ENCODE results near the gene OR10A3. TPM values are rescaled to one million over a fixed set of nuclear protein-coding genes. Genes with fewer than 3 reads are reported as not detected.

OR10A3 gene
- total RNA-seq, 1 donor from 2014 or later, result not detected

DNA sequence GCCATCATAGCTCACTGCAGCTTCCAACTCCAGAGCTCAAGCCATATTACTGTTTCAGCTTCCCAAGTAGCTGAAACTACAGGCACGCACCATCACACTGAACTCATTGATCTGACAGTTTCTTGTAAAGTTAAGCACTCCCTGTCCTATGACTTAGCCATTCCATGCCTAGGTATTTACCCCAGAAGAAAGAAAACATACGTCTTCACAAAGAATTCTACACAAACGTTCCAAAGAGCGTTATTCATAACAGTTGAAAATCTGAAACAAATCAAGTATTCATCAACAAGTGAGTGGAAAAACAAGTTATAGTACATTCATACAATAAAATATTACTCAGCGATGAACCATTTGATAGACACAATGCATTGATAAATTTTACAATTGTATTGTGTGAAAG lies 31.5 kb upstream of the OR10A3 start:
- FAIRE-seq, result no peak

GRCh38 chr11:7971846-7972245 lies 30.3 kb upstream of the OR10A3 start:
- H3K4me2 ChIP-seq (ENCODE audit: low read length), result no peak overlapping the region
- H3K4me1 Mint-ChIP-seq (ENCODE audit: low read depth, unreplicated experiment), result peaks cover 45% of the 10 kb centered on the region
- no peak overlapping the region for H3K4me3 ChIP-seq (ENCODE audit: insufficient read depth, low read depth, low read length)
- no peak overlapping the region for H2AFZ ChIP-seq (ENCODE audit: low read depth, low read length)
- H3K27ac Mint-ChIP-seq (ENCODE audit: unreplicated experiment), result no peak overlapping the region
- H3K27ac ChIP-seq (ENCODE audit: low read depth, low read length), result no peak overlapping the region
- H3K4me3 Mint-ChIP-seq (ENCODE audit: unreplicated experiment), result no peak overlapping the region
- no peak overlapping the region for H3K9ac ChIP-seq (ENCODE audit: low read length)
- no peak for TF ChIP-seq EZH2 (IDR thresholded peaks at IDR 0.05; ENCODE audit: insufficient read depth, low read length)
- no peak for TF ChIP-seq CTCF (IDR thresholded peaks at IDR 0.05; ENCODE audit: insufficient read depth, low read depth, low read length)
- no peak for FAIRE-seq
- no peaks in the 10 kb centered on the region for H3K27me3 ChIP-seq (ENCODE audit: insufficient read depth, low read length)
- no peaks in the 10 kb centered on the region for H3K36me3 ChIP-seq (ENCODE audit: insufficient read depth, low read length)
- peaks cover 2% of the 10 kb centered on the region for H3K9me3 Mint-ChIP-seq (ENCODE audit: unreplicated experiment)
- H3K36me3 Mint-ChIP-seq (ENCODE audit: low read depth, unreplicated experiment), result no peaks in the 10 kb centered on the region
- H4K20me1 ChIP-seq (ENCODE audit: insufficient read depth, low read length), result no peaks in the 10 kb centered on the region
- DNase-seq (ENCODE audit: low read depth), result no peak
- H3K9me3 ChIP-seq (ENCODE audit: insufficient read depth, low read depth, low read length), result no peaks in the 10 kb centered on the region
- no peaks in the 10 kb centered on the region for H3K79me2 ChIP-seq (ENCODE audit: insufficient read depth, low read length)
- H3K27me3 Mint-ChIP-seq (ENCODE audit: low read depth, unreplicated experiment), result no peaks in the 10 kb centered on the region
- peaks cover 4% of the 10 kb centered on the region for H3K4me1 ChIP-seq (ENCODE audit: insufficient read depth, low read length)

More for the DNA sequence above, 31.5 kb upstream of the OR10A3 start:
- Histone ChIP-seq H3K9ac (ENCODE audit: low read length) (no peak overlapping the region), H4K20me1 (ENCODE audit: insufficient read depth, low read length) (no peaks in the 10 kb centered on the region), H3K79me2 (ENCODE audit: insufficient read depth, low read length) (no peaks in the 10 kb centered on the region), H3K36me3 (ENCODE audit: insufficient read depth, low read length) (no peaks in the 10 kb centered on the region), H3K4me2 (ENCODE audit: low read length) (no peak overlapping the region), H3K4me1 (ENCODE audit: insufficient read depth, low read length) (peaks cover 13% of the 10 kb centered on the region), H3K4me3 (ENCODE audit: insufficient read depth, low read depth, low read length) (no peak overlapping the region), H3K27me3 (ENCODE audit: insufficient read depth, low read length) (no peaks in the 10 kb centered on the region), H2AFZ (ENCODE audit: low read depth, low read length) (no peak overlapping the region), H3K27ac (ENCODE audit: low read depth, low read length) (no peak overlapping the region), H3K9me3 (ENCODE audit: insufficient read depth, low read depth, low read length) (no peaks in the 10 kb centered on the region)
- H3K9me3 Mint-ChIP-seq (ENCODE audit: unreplicated experiment), result no peaks in the 10 kb centered on the region
- peaks cover 38% of the 10 kb centered on the region for H3K4me1 Mint-ChIP-seq (ENCODE audit: low read depth, unreplicated experiment)
- H3K27me3 Mint-ChIP-seq (ENCODE audit: low read depth, unreplicated experiment), result no peaks in the 10 kb centered on the region
- TF ChIP-seq EZH2 (IDR thresholded peaks at IDR 0.05; ENCODE audit: insufficient read depth, low read length), result no peak
- no peak for TF ChIP-seq CTCF (IDR thresholded peaks at IDR 0.05; ENCODE audit: insufficient read depth, low read depth, low read length)
- no peak overlapping the region for H3K27ac Mint-ChIP-seq (ENCODE audit: unreplicated experiment)
- H3K4me3 Mint-ChIP-seq (ENCODE audit: unreplicated experiment), result no peak overlapping the region
- no peaks in the 10 kb centered on the region for H3K36me3 Mint-ChIP-seq (ENCODE audit: low read depth, unreplicated experiment)
- peak; percentile 21 for DNase-seq (ENCODE audit: low read depth)

DNA sequence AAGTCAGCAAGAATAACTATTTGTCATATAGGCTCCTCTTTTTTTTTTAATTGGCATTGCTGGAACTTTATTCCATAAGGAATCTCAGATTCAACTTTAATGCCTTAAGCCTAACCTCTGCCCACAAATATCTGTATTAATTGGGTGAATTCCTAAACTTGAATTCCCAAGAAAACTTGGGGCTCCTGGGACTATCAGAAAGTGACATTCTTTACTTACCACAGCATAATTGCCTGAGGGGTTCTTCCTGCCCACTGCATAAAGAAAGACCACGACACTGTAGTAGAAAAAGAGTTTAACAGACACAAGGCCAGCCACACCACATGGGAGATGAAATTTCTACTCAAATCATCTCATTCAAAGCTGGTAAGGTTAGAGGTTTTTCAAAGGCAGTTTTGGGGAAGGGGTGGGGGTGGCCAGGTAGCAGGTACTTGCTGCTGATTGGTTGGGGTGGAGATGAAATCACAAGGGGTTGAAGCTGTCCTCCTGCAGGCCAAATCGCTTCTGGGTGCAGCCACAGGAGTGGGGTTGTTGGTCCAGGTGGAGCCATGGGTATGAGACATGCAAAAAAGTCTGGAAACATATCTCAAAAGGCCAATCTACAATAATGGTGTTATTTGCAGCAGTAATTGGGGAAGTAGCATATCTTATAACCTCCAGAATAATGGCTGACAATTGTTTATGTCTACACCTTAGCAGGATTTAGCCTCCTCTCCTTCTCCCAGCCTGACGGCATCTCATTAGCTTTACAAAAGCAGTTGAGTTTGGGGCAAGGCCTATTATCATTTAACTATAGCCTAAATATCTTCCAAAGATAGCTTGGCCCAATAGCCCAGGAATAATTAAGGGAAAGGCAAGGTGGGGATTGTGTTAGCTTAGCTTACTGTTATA lies 28.5 kb upstream of the OR10A3 start:
- Histone ChIP-seq H3K79me2 (ENCODE audit: insufficient read depth, low read length) (no peaks in the 10 kb centered on the region), H3K4me2 (ENCODE audit: low read length) (no peak overlapping the region), H3K27me3 (ENCODE audit: insufficient read depth, low read length) (no peaks in the 10 kb centered on the region), H3K9me3 (ENCODE audit: insufficient read depth, low read depth, low read length) (no peaks in the 10 kb centered on the region), H3K4me1 (ENCODE audit: insufficient read depth, low read length) (peaks cover 10% of the 10 kb centered on the region), H3K36me3 (ENCODE audit: insufficient read depth, low read length) (no peaks in the 10 kb centered on the region), H3K27ac (ENCODE audit: low read depth, low read length) (no peak overlapping the region), H4K20me1 (ENCODE audit: insufficient read depth, low read length) (no peaks in the 10 kb centered on the region), H3K9ac (ENCODE audit: low read length) (no peak overlapping the region), H2AFZ (ENCODE audit: low read depth, low read length) (no peak overlapping the region), H3K4me3 (ENCODE audit: insufficient read depth, low read depth, low read length) (no peak overlapping the region)
- Mint-ChIP-seq H3K36me3 (ENCODE audit: low read depth, unreplicated experiment) (no peaks in the 10 kb centered on the region), H3K9me3 (ENCODE audit: unreplicated experiment) (peaks cover 3% of the 10 kb centered on the region), H3K27me3 (ENCODE audit: low read depth, unreplicated experiment) (no peaks in the 10 kb centered on the region), H3K27ac (ENCODE audit: unreplicated experiment) (peak overlapping the region; percentile 83), H3K4me1 (ENCODE audit: low read depth, unreplicated experiment) (peaks cover 46% of the 10 kb centered on the region), H3K4me3 (ENCODE audit: unreplicated experiment) (no peak overlapping the region)
- FAIRE-seq, result no peak
- TF ChIP-seq EZH2 (IDR thresholded peaks at IDR 0.05; ENCODE audit: insufficient read depth, low read length) (no peak), CTCF (IDR thresholded peaks at IDR 0.05; ENCODE audit: insufficient read depth, low read depth, low read length) (no peak)
- DNase-seq (ENCODE audit: low read depth), result peak; percentile 53

Data from astrocyte (in vitro differentiated cells and primary cell).